ENCODE measurements around the gene SH3GL1. TPM values are rescaled to one million over a fixed set of nuclear protein-coding genes. Genes with fewer than 3 reads are reported as not detected.
A peak's percentile ranks its signal among the peaks of the same experiment; 100 is the strongest.
"Not testable (repeated sequence)": the region's sequence is repeated elsewhere in the genome, so short reads cannot be mapped to it uniquely, and the experiment has no call there.

SH3GL1 gene
- total and polyA plus RNA-seq, 11 donors: 14.4 to 43.6 (median 22.2) TPM

GRCh38 chr19:4334929-4335570 is 65.3 kb downstream of the SH3GL1 start:
- H3K27me3 ChIP-seq: no peaks in the 10 kb centered on the region
- no peak overlapping the region for H3K4me3 ChIP-seq
- intact Hi-C loops (cut with DNase I): no loop called here
- WGBS, 4 donors: 94 to 97% (median 96%) methylated on average over 7 of the region's 7 CpGs
- no peak for DNase-seq
- ATAC-seq: no peak
- no peaks in the 10 kb centered on the region for H3K36me3 ChIP-seq
- H3K4me1 ChIP-seq: peaks cover 0 to 14% (median 6%) of the 10 kb centered on the region in 12 donors
- TF ChIP-seq POLR2A (IDR thresholded peaks at IDR 0.05) (no peak), CTCF (IDR thresholded peaks at IDR 0.05) (no peak)
- no peak overlapping the region for H3K27ac ChIP-seq
- no peaks in the 10 kb centered on the region for H3K9me3 ChIP-seq

- Histone ChIP-seq H3K9me3 (no peaks in the 10 kb centered on the region), H3K27me3 (peaks cover 0 to 5% (median 0%) of the 10 kb centered on the region in 9 donors), H3K36me3 (no peaks in the 10 kb centered on the region), H3K4me3 (no peak overlapping the region), H3K27ac (no peak overlapping the region), H3K4me1 (peaks cover 0 to 24% (median 16%) of the 10 kb centered on the region in 12 donors)
- no peak for DNase-seq
- 95 to 98% (median 96%) methylated on average over 19 of the region's 19 CpGs for WGBS, 4 donors
- TF ChIP-seq POLR2A (IDR thresholded peaks at IDR 0.05) (no peak), CTCF (IDR thresholded peaks at IDR 0.05) (no peak)
- intact Hi-C loops (cut with DNase I): loop anchor here in 2 of 10 donors (5.0 to 10.0 kb wide), 2 partner anchors 65 to 72 kb away; partner anchors contain the start of genes CHAF1A (in 1 of the 2) and SH3GL1 (in 1 of the 2)
- ATAC-seq: no peak
These were observed 70.5 kb downstream of the SH3GL1 start for GRCh38 chr19:4329858-4330257.

GRCh38 chr19:4328991-4329681 is 71.2 kb downstream of the SH3GL1 start:
- intact Hi-C loops (cut with DNase I): loop anchor here in 2 of 10 donors (5.0 to 10.0 kb wide), 2 partner anchors 64 to 73 kb away; partner anchors contain the start of genes CHAF1A (in 1 of the 2) and SH3GL1 (in 1 of the 2)
- ATAC-seq, DNase-seq, H3K27me3 ChIP-seq, H3K9me3 ChIP-seq, H3K36me3 ChIP-seq: not testable (repeated sequence)
- Histone ChIP-seq H3K4me1 (peaks cover 0 to 24% (median 16%) of the 10 kb centered on the region in 12 donors), H3K4me3 (peak overlapping the region in 11 of 12 donors; percentile 13 to 61 (median 48)), H3K27ac (peak overlapping the region in 1 of 12 donors; percentile 31)
- WGBS, 4 donors: 41 to 54% (median 47%) methylated on average over 35 of the region's 35 CpGs

- TF ChIP-seq CTCF (IDR thresholded peaks at IDR 0.05) (no peak), POLR2A (IDR thresholded peaks at IDR 0.05) (peak in 1 of 2 donors; percentile 36)
- H3K36me3 ChIP-seq: no peaks in the 10 kb centered on the region
- H3K4me1 ChIP-seq: peaks cover 0 to 24% (median 16%) of the 10 kb centered on the region in 12 donors
- H3K4me3 ChIP-seq: peak overlapping the region in 11 of 12 donors; percentile 13 to 62 (median 53)
- 1 to 3% (median 2%) methylated on average over 39 to 49 of the region's 49 CpGs for WGBS, 4 donors
- DNase-seq (peak; percentile 89 to 98 (median 95)), ATAC-seq (peak; percentile 94 to 96 (median 96))
- peaks cover 0 to 5% (median 0%) of the 10 kb centered on the region in 9 donors for H3K27me3 ChIP-seq
- no peaks in the 10 kb centered on the region for H3K9me3 ChIP-seq
- intact Hi-C loops (cut with DNase I): loop anchor here in 2 of 10 donors (5.0 to 10.0 kb wide), 2 partner anchors 64 to 74 kb away; partner anchors contain the start of genes CHAF1A (in 1 of the 2) and SH3GL1 (in 1 of the 2)
- peak overlapping the region in 1 of 12 donors; percentile 31 for H3K27ac ChIP-seq
These were observed 71.9 kb downstream of the SH3GL1 start for GRCh38 chr19:4328243-4328990.
